IMR-90 (cell line): ENCODE results near the gene KYNU. TPM values are rescaled to one million over a fixed set of nuclear protein-coding genes. Genes with fewer than 3 reads are reported as not detected.

ENCODE experiments used
- ATAC-seq: fragments of 200-7000 bp; cut with Tn5 transposase; 2 replicates; pipeline ENCODE4 v1.9.1; 2020; ENCODE audit warnings: low read depth, mild to moderate bottlenecking, moderate library complexity
- BruUV-seq: library from RNA; stranded (reverse); fragments of 400-500 nt; replicated peaks from 2 replicates; lab custom pipeline; 2021; lab: Mats Ljungman, UMichigan
- CTCF ChIA-PET: fragments of 300-600 bp; formaldehyde crosslinking; extraction: SDS; loops from one replicate; lab custom pipeline; 2021; ENCODE audit warnings: antibody characterized with exemption; lab: Yijun Ruan, JAX
- POLR2A ChIA-PET: fragments of 300-600 bp; sonication (Branson Sonifier 250); formaldehyde crosslinking; loops from one replicate; lab custom pipeline; 2022; ENCODE audit warnings: antibody characterized with exemption; ENCODE audit not compliant: unreplicated experiment; lab: Charles Lee
- DNase-seq: peaks from one replicate; pipeline ENCODE4 v3.0.0; 2013
- H2AFZ ChIP-seq: replicated peaks from 2 replicates; pipeline ENCODE3; 2013; ENCODE audit warnings: low read length, mild to moderate bottlenecking; ENCODE audit not compliant: poor library complexity
- H2AK5ac ChIP-seq: 2 replicates; pipeline ENCODE4 v1.6.1; 2013; ENCODE audit warnings: low read depth, low read length, inconsistent platforms
- H2AK9ac ChIP-seq: replicated peaks from 2 replicates; pipeline ENCODE3; 2013; ENCODE audit warnings: mild to moderate bottlenecking, low read depth, low read length, moderate library complexity; ENCODE audit not compliant: poor library complexity
- H2BK120ac ChIP-seq: 2 replicates; pipeline ENCODE4 v1.6.1; 2013; ENCODE audit warnings: low read depth, low read length, inconsistent platforms
- H2BK15ac ChIP-seq: 3 replicates; pipeline ENCODE4 v1.6.1; 2013; ENCODE audit warnings: low read depth, low read length, inconsistent platforms
- H2BK20ac ChIP-seq: 2 replicates; pipeline ENCODE4 v1.6.1; 2013; ENCODE audit warnings: low read depth, mild to moderate bottlenecking, inconsistent platforms, low read length, moderate library complexity
- H2BK5ac ChIP-seq: 2 replicates; pipeline ENCODE4 v1.6.1; 2013; ENCODE audit warnings: mild to moderate bottlenecking, low read depth, low read length, inconsistent platforms; ENCODE audit not compliant: poor library complexity, severe bottlenecking
- H3K14ac ChIP-seq: replicated peaks from 2 replicates; pipeline ENCODE4 v1.6.1; 2013; ENCODE audit warnings: low read depth, low read length, inconsistent platforms
- H3K18ac ChIP-seq: 2 replicates; pipeline ENCODE4 v1.6.1; 2013; ENCODE audit warnings: low read depth, low read length, control low read depth
- H3K23ac ChIP-seq: 2 replicates; pipeline ENCODE4 v1.6.1; 2013; ENCODE audit warnings: low read depth, low read length, inconsistent platforms
- H3K27ac ChIP-seq: 2 replicates; pipeline ENCODE4 v1.5.1; 2013; ENCODE audit warnings: mild to moderate bottlenecking, control low read depth, low read length; ENCODE audit not compliant: insufficient read depth
- H3K27me3 ChIP-seq: 2 replicates; pipeline ENCODE4 v1.6.1; 2013; ENCODE audit warnings: low read length; ENCODE audit not compliant: control insufficient read depth, insufficient read depth
- H3K36me3 ChIP-seq: 2 replicates; pipeline ENCODE4 v1.6.1; 2013; ENCODE audit warnings: low read length, mixed read lengths; ENCODE audit not compliant: control insufficient read depth, insufficient read depth
- H3K4ac ChIP-seq: 2 replicates; pipeline ENCODE4 v1.6.1; 2013; ENCODE audit warnings: low read depth, low read length, inconsistent platforms
- H3K4me1 ChIP-seq: 2 replicates; pipeline ENCODE4 v1.6.1; 2013; ENCODE audit warnings: low read length, mixed read lengths; ENCODE audit not compliant: control insufficient read depth, insufficient read depth
- H3K4me2 ChIP-seq: 2 replicates; pipeline ENCODE4 v1.6.1; 2013; ENCODE audit warnings: low read depth, mild to moderate bottlenecking, control low read depth, low read length, moderate library complexity
- H3K4me3 ChIP-seq: 2 replicates; pipeline ENCODE4 v1.5.1; 2013; ENCODE audit warnings: low read depth, mild to moderate bottlenecking, control low read depth, low read length, moderate library complexity; ENCODE audit not compliant: insufficient read depth
- H3K56ac ChIP-seq: 2 replicates; pipeline ENCODE4 v1.6.1; 2013; ENCODE audit warnings: low read length, inconsistent platforms; ENCODE audit not compliant: insufficient read depth; ENCODE audit errors: extremely low read depth
- H3K79me1 ChIP-seq, 2 experiments: 2 replicates each; pipeline ENCODE4 v1.6.1; 2013; ENCODE audit warnings: low read length in 2 of 2, inconsistent platforms in 1 of 2, low read depth in 1 of 2
- H3K9ac ChIP-seq: 2 replicates; pipeline ENCODE4 v1.6.1; 2013; ENCODE audit warnings: low read depth, low read length, control low read depth
- H3K9me1 ChIP-seq: 2 replicates; pipeline ENCODE4 v1.6.1; 2013; ENCODE audit warnings: low read length, inconsistent platforms; ENCODE audit not compliant: insufficient read depth
- H3K9me3 ChIP-seq: 2 replicates; pipeline ENCODE4 v1.6.1; 2013; ENCODE audit warnings: low read length; ENCODE audit not compliant: control insufficient read depth, insufficient read depth
- H4K20me1 ChIP-seq: 2 replicates; pipeline ENCODE4 v1.6.1; 2013; ENCODE audit warnings: low read length, inconsistent platforms; ENCODE audit not compliant: insufficient read depth
- H4K5ac ChIP-seq: 2 replicates; pipeline ENCODE4 v1.6.1; 2013; ENCODE audit warnings: mild to moderate bottlenecking, low read depth, low read length, control low read depth
- H4K8ac ChIP-seq, 2 experiments: 2 replicates each; pipeline ENCODE4 v1.6.1; 2013; ENCODE audit warnings: low read depth in 2 of 2, low read length in 2 of 2, control low read depth in 1 of 2, inconsistent platforms in 1 of 2
- H4K91ac ChIP-seq: 2 replicates; pipeline ENCODE4 v1.6.1; 2013; ENCODE audit warnings: low read depth, low read length, inconsistent platforms; ENCODE audit not compliant: insufficient read depth
- CHD1 ChIP-seq: IDR thresholded peaks from 2 replicates; pipeline ENCODE4 v1.6.1; 2012; ENCODE audit warnings: low read depth, low read length, improper control_type of control experiment
- WGBS, 2 experiments: methylation state at CpG; one replicate each; pipeline versions ENCODE4 v1.1.5 to v1.1.7; 2013; ENCODE audit warnings: missing lambda C conversion rate in 2 of 2; ENCODE audit not compliant: insufficient read length in 1 of 2; ENCODE audit errors: extremely low coverage in 2 of 2; 5-methylcytosine and 5-hydroxymethylcytosine counted together
- dilution Hi-C: fragments of 300-500 bp; cut with HindIII; formaldehyde crosslinking; loops from one replicate; pipeline ENCODE4 v1.14.3; 2018; ENCODE audit warnings: low sequenced_read_pairs; ENCODE audit not compliant: unreplicated experiment
- in situ Hi-C: fragments of 300-500 bp; cut with MboI; formaldehyde crosslinking; loops from 3 replicates; pipeline ENCODE4 v1.14.3; 2019; ENCODE audit warnings: low sequenced_read_pairs, inconsistent platforms, mixed read lengths
- intact Hi-C: fragments of 100-400 bp; cut with micrococcal nuclease; formaldehyde crosslinking; loops from 2 replicates; pipeline ENCODE4 v1.10.0; 2022
- polyA plus RNA-seq, 3 experiments: library from polyadenylated mRNA; depleted of rRNA; stranded (reverse); fragments of >200 nt; gene quantifications; 2 replicates each; pipeline ENCODE4 v1.2.3, GENCODE V29; 2012; ENCODE audit warnings: low replicate concordance in 1 of 3
- total RNA-seq: library from RNA; depleted of rRNA; stranded (reverse); fragments of >200 nt; gene quantifications from 2 replicates; pipeline ENCODE4 v1.2.3, GENCODE V29; 2012

Gene KYNU
- total and polyA plus RNA-seq, 2 of the 4 experiments (the other 2 are of a cell fraction): 0.75 to 2.9 TPM

DNA sequence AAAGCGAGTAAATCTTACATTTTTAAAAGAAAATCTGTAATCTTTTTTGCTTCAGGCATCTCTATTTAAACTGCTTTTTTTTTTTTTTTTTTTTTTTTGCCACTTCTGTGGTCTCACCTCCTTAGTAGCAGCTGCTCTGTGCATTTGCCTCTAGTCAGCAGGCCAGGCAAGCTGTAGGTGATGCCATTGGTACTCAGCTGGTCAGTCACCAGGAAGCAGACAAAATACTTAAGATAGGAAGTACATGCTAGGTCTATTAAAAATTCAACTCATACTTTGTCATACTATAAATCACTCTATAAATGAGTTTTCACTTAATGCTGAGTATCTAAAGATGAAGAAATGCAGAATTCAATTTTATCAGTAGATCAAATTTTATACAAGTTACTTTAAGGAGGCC, 83.7 kb downstream of the KYNU start:
- in situ Hi-C loops: no loop called here

More for the DNA sequence above, 83.7 kb downstream of the KYNU start:
- H3K9ac ChIP-seq: no peak overlapping the region
- H3K14ac ChIP-seq: no peak overlapping the region
- no peak overlapping the region for H2BK5ac ChIP-seq
- H3K23ac ChIP-seq: no peak overlapping the region
- CTCF ChIA-PET: no interaction called here
- H3K4me1 ChIP-seq: 0 out of 2 replicates have a peak, but pooled peaks cover 1% of the 10 kb centered on the region
- H4K8ac ChIP-seq: no peak overlapping the region
- no peak overlapping the region for H3K4me2 ChIP-seq
- no TSS peak for BruUV-seq
- H4K5ac ChIP-seq: no peak overlapping the region
- intact Hi-C loops (loop anchor here (5.0 kb wide), 1 partner anchor 84 kb away; the partner anchor contains the start of gene KYNU), dilution Hi-C loops (no loop called here)
- H4K20me1 ChIP-seq: no peaks in the 10 kb centered on the region
- WGBS, 2 experiments: no CpG with 5 or more reads among the region's 1 CpG
- H3K36me3 ChIP-seq: no peaks in the 10 kb centered on the region
- no peak overlapping the region for H3K18ac ChIP-seq
- no peaks in the 10 kb centered on the region for H3K9me3 ChIP-seq
- H2BK120ac ChIP-seq: no peak overlapping the region
- H4K91ac ChIP-seq: no peak overlapping the region
- H3K27ac ChIP-seq: no peak overlapping the region
- POLR2A ChIA-PET: no interaction called here
- H2AK9ac ChIP-seq: no peak overlapping the region
- ATAC-seq (no peak), DNase-seq (no peak)
- H3K56ac ChIP-seq: no peak overlapping the region
- no peak overlapping the region for H2AFZ ChIP-seq
- H3K79me1 ChIP-seq: no peaks in the 10 kb centered on the region
- H3K4ac ChIP-seq: no peak overlapping the region
- H3K9me1 ChIP-seq: no peaks in the 10 kb centered on the region
- no peak overlapping the region for H2BK20ac ChIP-seq
- TF ChIP-seq CHD1: no peak
- H2BK15ac ChIP-seq: no peak overlapping the region
- H2AK5ac ChIP-seq: no peak overlapping the region
- no peak overlapping the region for H3K4me3 ChIP-seq
- H3K27me3 ChIP-seq: no peaks in the 10 kb centered on the region
